Sigmoid colon (tissue), 4 donors: ENCODE data around the gene MLLT6.

ENCODE experiments used
- CTCF ChIP-seq, 4 experiments: fragments of 450-650 bp in 3 of 4; fragments of 200-600 bp in 1 of 4; IDR thresholded peaks; one replicate each; pipeline ENCODE4 v1.5.1; 2016 to 2019; ENCODE audit warnings: antibody characterized with exemption in 4 of 4, mild to moderate bottlenecking in 3 of 4, moderate library complexity in 2 of 4
- POLR2AphosphoS5 ChIP-seq, 4 donors: sonication (generic); formaldehyde crosslinking; IDR thresholded peaks; one replicate each; pipeline ENCODE4 v1.6.1; 2017; ENCODE audit warnings: antibody characterized with exemption in 4 of 4

- TF ChIP-seq CTCF (IDR thresholded peaks at IDR 0.05) (no peak), POLR2AphosphoS5 (IDR thresholded peaks at IDR 0.05) (no peak)
Measured at GRCh38 chr17:38740044-38740443, 35.0 kb downstream of the MLLT6 start.
